Nephron progenitor cell (in vitro differentiated cells): ENCODE measurements around the gene CELF5.

Source experiments
- DNase-seq: peaks from one replicate; pipeline ENCODE4 v3.0.0; 2021
- H3K27ac Mint-ChIP-seq: 2 replicates; pipeline ENCODE4 v1.8.0; 2021; ENCODE audit warnings: mild to moderate bottlenecking, moderate library complexity, mixed read lengths
- H3K27me3 Mint-ChIP-seq: 2 replicates; pipeline ENCODE4 v1.8.0; 2021; ENCODE audit warnings: mild to moderate bottlenecking, low read depth, mixed read lengths; ENCODE audit not compliant: poor library complexity
- H3K36me3 Mint-ChIP-seq: 2 replicates; pipeline ENCODE4 v1.8.0; 2021; ENCODE audit warnings: low read depth, mixed read lengths
- H3K4me1 Mint-ChIP-seq: 2 replicates; pipeline ENCODE4 v1.8.0; 2021; ENCODE audit warnings: mixed read lengths
- H3K4me3 Mint-ChIP-seq: 2 replicates; pipeline ENCODE4 v1.8.0; 2021; ENCODE audit warnings: mild to moderate bottlenecking, moderate library complexity, mixed read lengths
- H3K9me3 Mint-ChIP-seq: 2 replicates; pipeline ENCODE4 v1.8.0; 2021; ENCODE audit warnings: mild to moderate bottlenecking, moderate library complexity, mixed read lengths
- TF ChIP-seq, protein P1 (sequence below): fragments of 200-600 bp; sonication (generic); IDR thresholded peaks from 2 replicates; pipeline ENCODE4 v1.5.0; 2021; ENCODE audit warnings: antibody characterized with exemption

The CELF5 gene

DNA sequence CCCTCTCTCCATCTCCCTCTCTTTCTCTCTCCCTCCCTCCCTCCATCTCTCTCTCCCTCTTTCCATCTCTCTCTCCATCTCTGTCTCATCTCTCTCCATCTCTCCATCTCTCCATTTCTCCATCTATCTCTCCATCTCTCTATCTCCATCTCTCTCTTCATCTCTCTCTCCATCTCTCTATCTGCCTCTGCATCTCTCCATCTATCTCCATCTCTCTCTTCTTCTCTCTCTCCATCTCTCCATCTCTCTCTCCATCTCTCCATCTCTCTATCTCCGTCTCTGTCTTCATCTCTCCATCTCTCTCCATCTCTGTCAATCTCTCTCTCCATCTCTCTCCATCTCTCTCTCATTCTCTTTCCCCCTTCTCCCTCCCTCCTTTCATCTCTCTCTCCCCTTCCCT is 85.8 kb downstream of the CELF5 start:
- Mint-ChIP-seq H3K4me3 (no peak overlapping the region), H3K36me3 (no peaks in the 10 kb centered on the region), H3K4me1 (no peaks in the 10 kb centered on the region), H3K27me3 (peaks cover 64% of the 10 kb centered on the region), H3K27ac (no peak overlapping the region), H3K9me3 (no peaks in the 10 kb centered on the region)
- TF ChIP-seq, protein P1, sequence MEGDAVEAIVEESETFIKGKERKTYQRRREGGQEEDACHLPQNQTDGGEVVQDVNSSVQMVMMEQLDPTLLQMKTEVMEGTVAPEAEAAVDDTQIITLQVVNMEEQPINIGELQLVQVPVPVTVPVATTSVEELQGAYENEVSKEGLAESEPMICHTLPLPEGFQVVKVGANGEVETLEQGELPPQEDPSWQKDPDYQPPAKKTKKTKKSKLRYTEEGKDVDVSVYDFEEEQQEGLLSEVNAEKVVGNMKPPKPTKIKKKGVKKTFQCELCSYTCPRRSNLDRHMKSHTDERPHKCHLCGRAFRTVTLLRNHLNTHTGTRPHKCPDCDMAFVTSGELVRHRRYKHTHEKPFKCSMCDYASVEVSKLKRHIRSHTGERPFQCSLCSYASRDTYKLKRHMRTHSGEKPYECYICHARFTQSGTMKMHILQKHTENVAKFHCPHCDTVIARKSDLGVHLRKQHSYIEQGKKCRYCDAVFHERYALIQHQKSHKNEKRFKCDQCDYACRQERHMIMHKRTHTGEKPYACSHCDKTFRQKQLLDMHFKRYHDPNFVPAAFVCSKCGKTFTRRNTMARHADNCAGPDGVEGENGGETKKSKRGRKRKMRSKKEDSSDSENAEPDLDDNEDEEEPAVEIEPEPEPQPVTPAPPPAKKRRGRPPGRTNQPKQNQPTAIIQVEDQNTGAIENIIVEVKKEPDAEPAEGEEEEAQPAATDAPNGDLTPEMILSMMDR, result no peak
- DNase-seq, result no peak

DNA sequence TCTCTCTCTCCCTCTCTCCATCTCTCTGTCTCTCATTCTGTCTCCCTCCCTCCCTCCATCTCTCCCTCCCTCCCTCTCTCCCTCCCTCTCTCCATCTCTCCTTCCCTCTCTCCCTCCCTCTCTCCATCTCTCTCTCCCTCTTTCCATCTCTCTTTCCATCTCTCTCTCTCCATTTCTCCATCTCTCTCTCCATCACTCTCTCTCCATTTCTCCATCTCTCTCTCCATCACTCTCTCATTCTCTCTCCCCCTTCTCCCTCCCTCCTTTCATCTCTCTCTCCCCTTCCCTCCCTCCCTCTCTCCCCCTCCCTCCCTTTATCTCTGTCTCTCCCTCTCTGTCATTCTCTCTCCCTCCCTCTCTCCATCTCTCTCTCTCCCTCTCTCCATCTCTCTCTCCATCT is 86.2 kb downstream of the CELF5 start:
- DNase-seq, result no peak
- H3K27ac Mint-ChIP-seq, result no peak overlapping the region
- no peak overlapping the region for H3K4me3 Mint-ChIP-seq
- H3K36me3 Mint-ChIP-seq, result no peaks in the 10 kb centered on the region
- TF ChIP-seq, protein P1, result no peak
- no peaks in the 10 kb centered on the region for H3K9me3 Mint-ChIP-seq
- H3K27me3 Mint-ChIP-seq, result peaks cover 64% of the 10 kb centered on the region
- no peaks in the 10 kb centered on the region for H3K4me1 Mint-ChIP-seq

DNA sequence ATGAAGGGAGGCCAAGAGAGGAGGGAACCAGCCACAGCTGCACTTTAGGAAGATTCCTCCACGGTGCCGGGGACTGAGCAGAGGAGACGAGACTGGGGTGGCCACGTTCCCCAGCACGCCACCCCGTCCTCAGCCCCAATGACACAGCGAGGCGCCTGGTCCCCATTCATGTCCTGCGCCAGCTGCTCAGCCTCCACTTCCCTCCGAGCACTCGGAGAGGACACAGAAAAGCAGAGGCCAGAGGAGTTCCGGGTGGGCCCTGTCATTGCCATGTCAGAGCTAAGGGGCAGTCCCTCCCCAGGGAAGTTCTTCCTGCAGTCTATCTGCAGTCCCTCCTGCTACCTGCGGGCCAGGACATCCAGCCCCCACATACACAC is 88.7 kb downstream of the CELF5 start:
- Mint-ChIP-seq H3K9me3 (no peaks in the 10 kb centered on the region), H3K36me3 (no peaks in the 10 kb centered on the region), H3K27ac (no peak overlapping the region)

DNA sequence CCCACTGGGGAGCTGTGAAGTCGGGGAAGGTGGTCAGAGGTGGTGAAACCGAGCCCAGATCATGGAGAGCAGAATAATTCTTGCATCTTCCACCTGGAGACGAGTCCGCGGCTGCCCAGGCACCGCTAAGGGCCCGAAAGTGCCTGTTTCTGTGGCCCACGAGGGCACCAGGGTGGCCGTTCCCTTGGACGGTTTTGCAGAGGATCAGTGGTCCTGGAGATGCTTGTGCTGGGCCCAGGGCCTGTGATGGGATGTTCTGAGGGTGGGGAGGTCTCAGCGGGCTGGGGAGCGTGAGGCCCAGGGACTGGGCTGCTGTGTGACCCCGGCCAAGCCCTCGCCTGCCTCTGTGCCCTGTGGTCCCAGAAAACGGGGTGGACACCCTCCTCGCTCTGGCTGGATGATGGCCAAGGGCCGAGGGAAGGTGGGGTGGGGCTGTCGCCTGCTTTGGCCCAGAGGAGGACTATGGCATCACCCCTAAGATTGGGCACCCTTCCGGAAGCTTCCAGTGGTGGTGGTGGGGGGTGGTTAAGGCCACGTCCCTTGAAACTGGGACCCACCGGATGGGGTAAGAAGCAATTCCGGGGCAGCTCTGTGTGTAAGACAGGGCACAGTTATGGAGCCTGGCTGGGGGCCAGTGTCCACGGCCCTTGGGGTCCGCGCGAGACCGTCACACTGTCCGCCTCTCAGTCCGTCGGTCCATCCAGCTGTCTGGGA is 90.7 kb downstream of the CELF5 start:
- TF ChIP-seq, protein P1, result no peak
- Mint-ChIP-seq H3K4me1 (no peaks in the 10 kb centered on the region), H3K9me3 (no peaks in the 10 kb centered on the region), H3K4me3 (no peak overlapping the region), H3K27me3 (peaks cover 63% of the 10 kb centered on the region), H3K36me3 (no peaks in the 10 kb centered on the region), H3K27ac (no peak overlapping the region)
- no peak for DNase-seq

More for the DNA sequence above, 88.7 kb downstream of the CELF5 start:
- H3K27me3 Mint-ChIP-seq, result peaks cover 69% of the 10 kb centered on the region
- no peak for DNase-seq
- H3K4me3 Mint-ChIP-seq, result no peak overlapping the region
- H3K4me1 Mint-ChIP-seq, result no peaks in the 10 kb centered on the region
- TF ChIP-seq, protein P1, result no peak

DNA sequence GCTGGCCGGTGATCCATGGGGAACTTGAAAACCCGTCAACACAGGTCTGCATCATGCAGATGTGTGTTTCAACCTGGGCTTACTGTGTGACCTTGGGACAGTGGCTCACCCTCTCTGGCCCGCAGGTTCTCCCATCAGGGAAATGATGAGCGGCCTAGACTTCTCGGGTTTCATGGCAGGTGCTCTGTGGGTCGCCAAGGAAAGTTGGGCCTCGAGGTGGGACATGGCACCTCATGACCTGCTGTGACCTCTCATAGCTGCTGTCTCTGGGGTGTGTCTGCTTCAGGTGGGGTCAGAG is 91.2 kb downstream of the CELF5 start:
- Mint-ChIP-seq H3K27ac (no peak overlapping the region), H3K9me3 (no peaks in the 10 kb centered on the region), H3K27me3 (peaks cover 59% of the 10 kb centered on the region), H3K4me3 (no peak overlapping the region), H3K36me3 (no peaks in the 10 kb centered on the region), H3K4me1 (no peaks in the 10 kb centered on the region)
- TF ChIP-seq, protein P1, result no peak
- DNase-seq, result no peak

DNA sequence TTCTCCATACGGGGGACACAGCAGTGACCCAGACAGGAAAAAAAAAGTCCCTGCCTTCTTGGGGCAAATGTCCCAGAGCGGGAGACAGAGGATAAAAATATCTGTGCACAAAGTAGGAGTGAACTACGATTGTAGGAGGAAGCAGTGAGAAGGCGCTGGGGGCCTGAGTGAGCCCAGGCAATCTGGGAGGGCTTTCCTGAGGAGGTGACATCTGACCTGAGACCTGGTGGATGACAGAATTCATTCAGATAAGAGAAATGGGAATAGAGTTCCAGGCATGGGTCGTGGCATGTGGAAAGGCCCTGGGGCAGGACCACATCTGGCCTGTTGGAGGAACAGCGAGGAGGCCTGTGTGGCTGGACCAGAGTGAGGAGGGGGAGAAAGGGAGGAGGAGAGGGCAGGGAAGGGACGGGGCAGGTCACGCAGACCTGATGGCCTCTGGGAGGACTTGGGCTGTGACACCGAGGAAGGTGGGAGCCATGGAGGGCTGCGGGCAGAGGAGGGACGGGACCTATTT is 91.7 kb downstream of the CELF5 start:
- TF ChIP-seq, protein P1, result no peak
- Mint-ChIP-seq H3K4me3 (no peak overlapping the region), H3K27ac (no peak overlapping the region), H3K9me3 (no peaks in the 10 kb centered on the region), H3K4me1 (no peaks in the 10 kb centered on the region), H3K27me3 (peaks cover 58% of the 10 kb centered on the region), H3K36me3 (no peaks in the 10 kb centered on the region)
- DNase-seq, result no peak
